ENCODE measurements around the gene MTCL1.

Gene MTCL1

DNA sequence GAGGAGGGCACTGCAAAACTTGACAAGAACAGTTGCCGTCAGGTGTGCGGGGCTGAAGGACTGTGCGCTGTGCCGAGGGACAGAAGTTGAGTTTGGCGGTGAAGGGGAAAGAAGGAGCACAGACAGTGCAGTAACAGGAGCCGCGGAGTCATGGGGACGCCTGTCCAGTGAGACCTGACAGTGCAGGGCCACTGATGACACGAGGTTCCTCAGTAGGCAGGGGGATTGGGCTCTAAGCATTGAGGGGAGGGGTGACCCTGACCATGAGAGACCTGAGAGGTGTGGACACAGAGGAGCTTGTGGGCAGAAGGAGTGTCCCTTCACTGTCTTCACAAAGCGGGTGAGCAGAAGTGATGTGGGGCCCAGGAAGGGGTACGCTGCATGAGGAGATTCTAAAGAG, 104.8 kb downstream of the MTCL1 start:
- no peak for TF ChIP-seq SIN3A (IDR thresholded peaks at IDR 0.05; ENCODE audit: borderline replicate concordance, insufficient read depth, low read length)
- TF ChIP-seq, protein P1, sequence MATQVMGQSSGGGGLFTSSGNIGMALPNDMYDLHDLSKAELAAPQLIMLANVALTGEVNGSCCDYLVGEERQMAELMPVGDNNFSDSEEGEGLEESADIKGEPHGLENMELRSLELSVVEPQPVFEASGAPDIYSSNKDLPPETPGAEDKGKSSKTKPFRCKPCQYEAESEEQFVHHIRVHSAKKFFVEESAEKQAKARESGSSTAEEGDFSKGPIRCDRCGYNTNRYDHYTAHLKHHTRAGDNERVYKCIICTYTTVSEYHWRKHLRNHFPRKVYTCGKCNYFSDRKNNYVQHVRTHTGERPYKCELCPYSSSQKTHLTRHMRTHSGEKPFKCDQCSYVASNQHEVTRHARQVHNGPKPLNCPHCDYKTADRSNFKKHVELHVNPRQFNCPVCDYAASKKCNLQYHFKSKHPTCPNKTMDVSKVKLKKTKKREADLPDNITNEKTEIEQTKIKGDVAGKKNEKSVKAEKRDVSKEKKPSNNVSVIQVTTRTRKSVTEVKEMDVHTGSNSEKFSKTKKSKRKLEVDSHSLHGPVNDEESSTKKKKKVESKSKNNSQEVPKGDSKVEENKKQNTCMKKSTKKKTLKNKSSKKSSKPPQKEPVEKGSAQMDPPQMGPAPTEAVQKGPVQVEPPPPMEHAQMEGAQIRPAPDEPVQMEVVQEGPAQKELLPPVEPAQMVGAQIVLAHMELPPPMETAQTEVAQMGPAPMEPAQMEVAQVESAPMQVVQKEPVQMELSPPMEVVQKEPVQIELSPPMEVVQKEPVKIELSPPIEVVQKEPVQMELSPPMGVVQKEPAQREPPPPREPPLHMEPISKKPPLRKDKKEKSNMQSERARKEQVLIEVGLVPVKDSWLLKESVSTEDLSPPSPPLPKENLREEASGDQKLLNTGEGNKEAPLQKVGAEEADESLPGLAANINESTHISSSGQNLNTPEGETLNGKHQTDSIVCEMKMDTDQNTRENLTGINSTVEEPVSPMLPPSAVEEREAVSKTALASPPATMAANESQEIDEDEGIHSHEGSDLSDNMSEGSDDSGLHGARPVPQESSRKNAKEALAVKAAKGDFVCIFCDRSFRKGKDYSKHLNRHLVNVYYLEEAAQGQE (IDR thresholded peaks at IDR 0.05; ENCODE audit: insufficient read depth in 1 of 2, low read depth in 2 of 2, low read length in 2 of 2), result no peak
- no peak for TF ChIP-seq POLR2AphosphoS5 (IDR thresholded peaks at IDR 0.05; ENCODE audit: low read depth, low read length)
- TF ChIP-seq FOXP2 (optimal IDR thresholded peaks at IDR 0.05; ENCODE audit: borderline replicate concordance, extremely low read depth, extremely low read length, insufficient read depth), result no peak
- TF ChIP-seq TAF1 (IDR thresholded peaks at IDR 0.05; ENCODE audit: borderline replicate concordance, insufficient read depth, low read length), result no peak

DNA sequence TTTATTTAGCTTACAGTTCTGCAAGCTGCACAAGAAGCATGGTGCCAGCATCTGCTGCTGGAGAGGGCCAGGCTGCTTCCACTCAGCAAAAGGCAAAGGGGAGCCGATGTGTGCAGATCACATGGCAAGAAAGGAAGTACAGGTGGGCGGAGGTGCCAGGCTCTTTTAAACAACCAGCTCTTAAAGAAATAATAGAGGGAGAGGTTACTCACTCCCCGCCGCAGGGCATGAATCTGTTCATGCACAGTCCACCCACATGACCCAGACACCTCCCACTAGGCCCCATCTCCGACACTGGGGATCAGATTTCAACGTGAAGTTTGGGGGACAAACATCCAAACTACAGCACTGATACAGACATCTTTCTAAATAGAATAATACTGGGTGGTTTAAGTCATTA, 105.8 kb downstream of the MTCL1 start:
- TF ChIP-seq, protein P1 (IDR thresholded peaks at IDR 0.05; ENCODE audit: insufficient read depth in 1 of 2, low read depth in 2 of 2, low read length in 2 of 2), result no peak
- TF ChIP-seq FOXP2 (optimal IDR thresholded peaks at IDR 0.05; ENCODE audit: borderline replicate concordance, extremely low read depth, extremely low read length, insufficient read depth) (no peak), SIN3A (IDR thresholded peaks at IDR 0.05; ENCODE audit: borderline replicate concordance, insufficient read depth, low read length) (no peak)

DNA sequence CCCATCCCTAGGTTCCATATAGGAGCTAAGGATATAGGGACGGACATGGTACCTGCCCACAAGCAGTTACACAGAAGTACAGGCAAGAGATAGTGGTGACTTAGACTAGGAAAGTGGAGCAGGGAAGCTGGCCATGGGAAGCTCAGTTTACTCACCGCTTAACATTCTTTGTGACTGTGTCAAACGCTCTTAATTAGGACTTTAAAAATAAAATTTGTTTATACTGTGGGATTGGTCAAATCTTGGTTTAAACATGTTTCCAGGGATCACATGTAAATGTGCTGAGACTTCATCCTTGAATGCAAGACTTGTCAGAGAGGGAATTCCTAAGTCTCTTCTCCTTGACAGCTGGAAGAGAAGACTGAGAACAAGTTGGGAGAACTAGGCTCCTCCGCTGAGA, 107.3 kb downstream of the MTCL1 start:
- TF ChIP-seq POLR2AphosphoS5 (IDR thresholded peaks at IDR 0.05; ENCODE audit: low read depth, low read length) (no peak), FOXP2 (optimal IDR thresholded peaks at IDR 0.05; ENCODE audit: borderline replicate concordance, extremely low read depth, extremely low read length, insufficient read depth) (no peak), SIN3A (IDR thresholded peaks at IDR 0.05; ENCODE audit: borderline replicate concordance, insufficient read depth, low read length) (no peak), TAF1 (IDR thresholded peaks at IDR 0.05; ENCODE audit: borderline replicate concordance, insufficient read depth, low read length) (no peak)
- TF ChIP-seq, protein P1 (IDR thresholded peaks at IDR 0.05; ENCODE audit: insufficient read depth in 1 of 2, low read depth in 2 of 2, low read length in 2 of 2), result no peak

DNA sequence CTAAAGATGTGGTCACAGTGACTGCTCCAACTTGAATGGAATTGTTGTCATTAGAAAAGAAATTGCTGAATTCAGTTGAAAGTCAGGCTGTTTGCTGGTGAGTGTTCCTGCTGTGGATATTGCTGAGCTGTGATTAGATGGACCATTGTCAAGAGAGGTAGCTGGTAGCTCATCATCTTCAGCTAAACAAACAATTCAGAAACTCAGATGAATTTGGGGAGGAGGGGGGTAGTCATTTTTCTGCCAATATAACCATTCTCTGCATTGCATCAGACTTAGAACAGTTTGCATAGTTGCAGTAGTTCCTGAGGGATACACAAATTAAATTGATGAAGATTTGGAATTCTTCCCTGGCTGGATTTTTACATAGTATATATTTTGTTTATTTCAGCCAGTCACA, 108.3 kb downstream of the MTCL1 start:
- TF ChIP-seq POLR2AphosphoS5 (IDR thresholded peaks at IDR 0.05; ENCODE audit: low read depth, low read length) (no peak), FOXP2 (optimal IDR thresholded peaks at IDR 0.05; ENCODE audit: borderline replicate concordance, extremely low read depth, extremely low read length, insufficient read depth) (no peak), TAF1 (IDR thresholded peaks at IDR 0.05; ENCODE audit: borderline replicate concordance, insufficient read depth, low read length) (no peak), SIN3A (IDR thresholded peaks at IDR 0.05; ENCODE audit: borderline replicate concordance, insufficient read depth, low read length) (no peak)
- TF ChIP-seq, protein P1 (IDR thresholded peaks at IDR 0.05; ENCODE audit: insufficient read depth in 1 of 2, low read depth in 2 of 2, low read length in 2 of 2), result no peak

DNA sequence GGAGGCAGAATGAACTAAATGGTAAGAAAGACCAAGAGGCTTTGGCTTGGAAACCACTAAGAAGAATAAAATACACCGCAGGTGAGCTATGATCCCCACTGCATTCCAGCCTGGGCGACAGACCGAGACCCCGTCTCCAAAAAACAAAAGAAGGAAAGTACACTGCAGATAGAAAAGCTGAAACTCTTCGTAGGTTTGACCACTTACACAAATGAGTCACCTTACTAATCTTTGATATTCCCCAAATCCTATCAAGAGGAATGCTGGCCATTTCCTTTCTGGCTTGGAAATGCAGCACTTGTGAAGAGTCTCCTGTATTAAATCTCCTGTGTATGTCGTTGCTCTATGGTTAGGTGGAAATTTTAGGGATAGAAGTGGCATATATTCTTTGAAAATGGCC, 108.8 kb downstream of the MTCL1 start:
- TF ChIP-seq SIN3A (IDR thresholded peaks at IDR 0.05; ENCODE audit: borderline replicate concordance, insufficient read depth, low read length) (no peak), POLR2AphosphoS5 (IDR thresholded peaks at IDR 0.05; ENCODE audit: low read depth, low read length) (no peak), FOXP2 (optimal IDR thresholded peaks at IDR 0.05; ENCODE audit: borderline replicate concordance, extremely low read depth, extremely low read length, insufficient read depth) (no peak)
- TF ChIP-seq, protein P1 (IDR thresholded peaks at IDR 0.05; ENCODE audit: insufficient read depth in 1 of 2, low read depth in 2 of 2, low read length in 2 of 2), result no peak

All from PFSK-1 (cell line).